Omental fat pad (tissue), 4 donors: ENCODE results near the gene ERBB4. TPM values are rescaled to one million over a fixed set of nuclear protein-coding genes. Genes with fewer than 3 reads are reported as not detected.

Experiments used
- ATAC-seq: fragments of 150-250 bp; one replicate; pipeline ENCODE4 v1.9.1; 2016; ENCODE audit warnings: mild to moderate bottlenecking, moderate library complexity; ENCODE audit not compliant: low FRiP score
- DNase-seq: peaks from one replicate; pipeline ENCODE4 v3.0.0-alpha.2; 2019; ENCODE audit warnings: low spot score
- total RNA-seq, 4 donors: library from RNA; depleted of rRNA; stranded (reverse); fragments of >200 nt; gene quantifications; one replicate each; pipeline ENCODE4 v1.1.0, GENCODE V29; 2016
- TF ChIP-seq, protein P1 (sequence below), 3 donors: fragments of 450-650 bp; IDR thresholded peaks; one replicate each; pipeline ENCODE4 v1.5.1; 2016 to 2017; ENCODE audit warnings: antibody characterized with exemption in 3 of 3, mild to moderate bottlenecking in 3 of 3, moderate library complexity in 2 of 3

The ERBB4 gene
- total RNA-seq, 4 donors from 2014 or later: 0.16 to 7.7 (median 2.1) TPM

DNA sequence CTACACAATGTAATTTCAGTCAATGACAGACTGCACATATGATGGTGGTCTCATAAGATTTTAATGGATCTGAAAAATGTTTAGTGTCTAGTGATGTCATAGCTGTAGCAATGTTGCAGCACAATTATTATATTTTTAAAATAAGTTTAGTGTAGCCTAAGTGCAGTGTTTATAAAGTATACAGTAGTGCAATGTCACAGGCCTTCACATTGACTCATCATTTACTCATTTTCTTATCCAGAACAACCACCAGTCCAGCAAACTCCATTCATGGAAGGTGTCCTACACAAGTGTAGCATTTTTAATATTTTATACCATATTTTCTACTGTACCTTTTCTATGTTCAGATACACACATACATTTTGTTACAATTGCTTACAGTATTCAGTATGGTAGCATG is 663.1 kb downstream of the ERBB4 start:
- DNase-seq: no peak
- no peak for ATAC-seq
- TF ChIP-seq, protein P1, sequence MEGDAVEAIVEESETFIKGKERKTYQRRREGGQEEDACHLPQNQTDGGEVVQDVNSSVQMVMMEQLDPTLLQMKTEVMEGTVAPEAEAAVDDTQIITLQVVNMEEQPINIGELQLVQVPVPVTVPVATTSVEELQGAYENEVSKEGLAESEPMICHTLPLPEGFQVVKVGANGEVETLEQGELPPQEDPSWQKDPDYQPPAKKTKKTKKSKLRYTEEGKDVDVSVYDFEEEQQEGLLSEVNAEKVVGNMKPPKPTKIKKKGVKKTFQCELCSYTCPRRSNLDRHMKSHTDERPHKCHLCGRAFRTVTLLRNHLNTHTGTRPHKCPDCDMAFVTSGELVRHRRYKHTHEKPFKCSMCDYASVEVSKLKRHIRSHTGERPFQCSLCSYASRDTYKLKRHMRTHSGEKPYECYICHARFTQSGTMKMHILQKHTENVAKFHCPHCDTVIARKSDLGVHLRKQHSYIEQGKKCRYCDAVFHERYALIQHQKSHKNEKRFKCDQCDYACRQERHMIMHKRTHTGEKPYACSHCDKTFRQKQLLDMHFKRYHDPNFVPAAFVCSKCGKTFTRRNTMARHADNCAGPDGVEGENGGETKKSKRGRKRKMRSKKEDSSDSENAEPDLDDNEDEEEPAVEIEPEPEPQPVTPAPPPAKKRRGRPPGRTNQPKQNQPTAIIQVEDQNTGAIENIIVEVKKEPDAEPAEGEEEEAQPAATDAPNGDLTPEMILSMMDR (IDR thresholded peaks at IDR 0.05): no peak

DNA sequence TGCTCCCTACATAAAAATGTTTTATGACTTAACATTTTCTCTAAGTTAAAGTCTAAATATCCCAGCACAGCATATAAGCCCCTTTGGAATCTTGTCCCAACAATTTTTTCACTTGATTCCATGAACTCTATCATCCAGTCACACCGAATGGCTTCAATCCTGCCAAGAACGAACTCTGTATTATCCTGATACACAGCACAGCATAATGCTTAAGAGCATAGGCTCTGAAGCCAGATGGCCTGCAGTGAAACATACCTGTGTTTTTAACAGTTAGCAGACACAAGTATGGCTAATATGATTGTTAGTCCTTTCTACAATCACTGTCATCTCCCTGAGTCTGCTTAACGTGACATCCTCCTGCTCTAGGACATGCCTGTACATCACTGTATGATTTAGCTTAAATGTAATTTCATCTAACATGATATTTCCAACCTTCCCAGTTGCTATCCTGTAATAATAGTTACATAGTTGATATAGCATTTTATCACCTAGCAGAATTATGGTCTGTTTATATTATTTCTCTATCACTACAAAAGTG is 669.5 kb downstream of the ERBB4 start:
- TF ChIP-seq, protein P1 (IDR thresholded peaks at IDR 0.05): no peak
- DNase-seq (no peak), ATAC-seq (no peak)

DNA sequence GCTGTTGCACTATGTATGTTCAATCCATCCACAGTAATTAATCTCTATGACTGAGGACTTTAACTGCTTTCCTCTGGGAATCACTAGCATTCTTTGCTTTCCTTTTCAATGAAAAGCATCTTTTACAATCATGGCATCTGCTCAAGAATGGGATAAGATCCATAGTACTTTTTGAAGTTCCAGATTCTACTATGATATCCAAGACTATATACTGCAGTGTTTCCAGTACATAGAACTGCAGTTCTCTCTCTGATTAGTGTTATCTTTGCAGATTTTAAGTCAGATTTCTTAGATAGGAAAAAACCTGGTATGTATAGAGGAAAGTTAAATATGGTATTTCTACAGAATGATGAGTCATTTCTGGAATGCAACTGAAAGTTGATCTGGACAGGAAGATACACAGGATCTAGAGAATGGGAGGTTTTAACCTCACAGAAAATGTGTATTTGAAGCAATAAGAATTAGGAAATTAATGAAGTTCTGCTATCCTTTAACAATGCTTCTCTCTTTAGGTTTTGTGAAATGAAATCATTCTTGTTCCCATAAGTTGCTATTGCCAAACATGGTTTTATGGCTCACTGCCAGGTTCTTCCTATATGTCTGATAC is 670.7 kb downstream of the ERBB4 start:
- DNase-seq (no peak), ATAC-seq (no peak)
- TF ChIP-seq, protein P1 (IDR thresholded peaks at IDR 0.05): no peak

DNA sequence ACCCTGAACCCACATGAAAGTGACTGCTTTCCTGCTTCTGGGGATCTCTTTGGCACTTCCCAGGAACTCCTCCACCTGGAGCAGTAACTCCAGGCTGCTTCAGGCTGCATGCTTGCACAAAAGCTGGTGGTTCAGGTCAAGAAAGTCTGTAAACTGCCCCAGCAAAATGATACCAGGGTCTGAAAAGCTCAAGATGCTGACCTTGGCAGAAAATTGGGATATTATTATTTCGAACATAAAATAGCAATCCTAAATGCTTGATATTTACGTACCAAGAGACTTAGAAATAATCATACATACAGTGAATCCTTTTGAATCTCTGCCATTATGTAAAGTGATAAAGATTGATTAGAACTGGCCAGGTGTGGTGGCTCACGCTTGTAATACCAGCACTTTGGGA is 674.3 kb downstream of the ERBB4 start:
- ATAC-seq (no peak), DNase-seq (no peak)
- TF ChIP-seq, protein P1 (IDR thresholded peaks at IDR 0.05): no peak

DNA sequence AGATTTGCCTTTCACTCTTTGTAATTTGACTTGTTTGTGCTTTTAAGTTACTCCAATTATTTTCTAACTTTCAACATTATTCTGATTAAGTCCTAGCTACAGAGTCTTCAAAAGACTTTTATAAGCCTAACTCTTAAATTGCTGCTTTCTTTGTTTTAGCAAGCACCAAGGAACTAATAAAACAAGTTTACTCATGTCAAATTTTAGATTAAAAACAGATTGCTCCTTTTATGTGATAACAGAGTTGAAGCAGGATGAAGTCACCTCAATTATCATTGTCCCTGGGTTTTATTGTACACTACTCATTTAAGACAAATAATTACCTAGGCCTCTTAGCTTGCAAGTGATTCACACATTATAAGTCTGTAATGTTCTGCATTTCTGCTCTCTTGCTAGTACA is 678.4 kb downstream of the ERBB4 start:
- TF ChIP-seq, protein P1 (IDR thresholded peaks at IDR 0.05): no peak
- ATAC-seq (no peak), DNase-seq (no peak)

DNA sequence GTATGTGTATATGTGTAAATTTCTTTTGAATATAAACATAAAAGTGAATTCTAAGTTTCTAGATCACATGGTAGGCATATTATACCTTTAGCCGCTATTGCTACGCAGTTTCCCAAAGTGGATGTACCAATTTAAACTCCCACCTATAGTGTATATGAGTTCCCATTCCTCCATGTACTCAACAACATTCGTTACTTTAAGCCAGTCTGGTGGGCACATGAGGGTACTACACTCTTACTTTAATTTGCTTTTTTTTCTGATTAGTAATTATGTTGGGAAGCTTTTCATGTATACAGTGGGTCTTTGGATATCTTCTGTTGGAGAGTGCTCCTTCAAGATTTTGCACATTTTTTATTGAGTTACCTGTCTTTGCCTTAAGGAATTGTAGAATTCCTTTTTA is 683.8 kb downstream of the ERBB4 start:
- no peak for ATAC-seq
- no peak for DNase-seq
- TF ChIP-seq, protein P1 (IDR thresholded peaks at IDR 0.05): no peak

DNA sequence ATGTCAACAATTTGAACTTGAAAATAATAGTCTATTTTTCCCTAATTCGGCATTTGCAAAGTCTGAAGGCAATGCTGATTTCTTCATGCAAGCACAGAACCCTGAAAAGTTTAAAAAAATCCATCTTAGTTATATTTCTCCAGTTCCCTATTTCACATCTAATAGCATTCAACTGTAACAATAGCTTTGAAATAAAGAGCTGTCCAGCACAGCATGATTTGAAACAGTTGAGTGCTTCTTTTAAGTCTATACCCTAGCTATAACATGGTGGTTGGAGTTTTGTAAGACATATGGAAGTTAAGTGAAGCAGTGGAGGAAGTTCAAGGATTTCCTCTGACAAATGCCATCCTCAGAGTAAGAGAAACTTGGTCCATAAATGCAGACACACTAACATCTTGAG is 691.9 kb downstream of the ERBB4 start:
- DNase-seq (no peak), ATAC-seq (no peak)
- TF ChIP-seq, protein P1 (IDR thresholded peaks at IDR 0.05): no peak
